ENCODE measurements around the gene MYBPHL.

- TF ChIP-seq CTCF (conservative IDR thresholded peaks at IDR 0.05 in 1 of 2, IDR thresholded peaks at IDR 0.05 in 1 of 2; ENCODE audit: low read depth in 1 of 2, low read length in 2 of 2) (no peak), EZH2 (IDR thresholded peaks at IDR 0.05; ENCODE audit: low read length, missing control alignments) (no peak)
These were observed 2.4 kb downstream of the MYBPHL start for GRCh38 chr1:109304226-109304920.
